GM20000 (cell line): ENCODE results near the gene SYTL3.

Experiments
- DNase-seq: peaks from one replicate; pipeline ENCODE4 v3.0.0; 2012; ENCODE audit warnings: low spot score
- TF ChIP-seq, protein P1 (sequence below): IDR thresholded peaks from 2 replicates; pipeline ENCODE4 v1.5.1; 2012; ENCODE audit warnings: mild to moderate bottlenecking, control low read depth; ENCODE audit errors: extremely low read depth, missing control alignments

Gene SYTL3

DNA sequence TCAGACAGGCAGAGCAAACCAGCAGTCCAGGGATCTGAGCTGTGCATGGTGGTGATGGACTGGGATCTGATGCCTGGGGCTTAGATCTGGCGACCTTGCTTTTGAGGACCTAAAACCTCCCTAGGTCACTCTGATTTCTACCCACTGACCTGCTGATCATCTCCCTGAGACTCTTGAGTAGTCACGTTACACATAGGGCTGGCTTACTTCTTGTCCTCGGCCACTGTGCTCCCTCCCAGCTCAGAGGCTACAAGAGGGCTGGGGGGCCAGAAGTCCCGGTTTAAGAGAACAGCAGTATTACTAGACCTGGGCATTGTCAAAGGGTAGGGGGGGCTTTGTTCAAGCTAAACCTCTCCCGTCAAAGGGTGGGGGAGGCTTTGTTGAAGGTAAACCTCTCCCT is 10.8 kb upstream of the SYTL3 start:
- DNase-seq, result no peak
- TF ChIP-seq, protein P1, sequence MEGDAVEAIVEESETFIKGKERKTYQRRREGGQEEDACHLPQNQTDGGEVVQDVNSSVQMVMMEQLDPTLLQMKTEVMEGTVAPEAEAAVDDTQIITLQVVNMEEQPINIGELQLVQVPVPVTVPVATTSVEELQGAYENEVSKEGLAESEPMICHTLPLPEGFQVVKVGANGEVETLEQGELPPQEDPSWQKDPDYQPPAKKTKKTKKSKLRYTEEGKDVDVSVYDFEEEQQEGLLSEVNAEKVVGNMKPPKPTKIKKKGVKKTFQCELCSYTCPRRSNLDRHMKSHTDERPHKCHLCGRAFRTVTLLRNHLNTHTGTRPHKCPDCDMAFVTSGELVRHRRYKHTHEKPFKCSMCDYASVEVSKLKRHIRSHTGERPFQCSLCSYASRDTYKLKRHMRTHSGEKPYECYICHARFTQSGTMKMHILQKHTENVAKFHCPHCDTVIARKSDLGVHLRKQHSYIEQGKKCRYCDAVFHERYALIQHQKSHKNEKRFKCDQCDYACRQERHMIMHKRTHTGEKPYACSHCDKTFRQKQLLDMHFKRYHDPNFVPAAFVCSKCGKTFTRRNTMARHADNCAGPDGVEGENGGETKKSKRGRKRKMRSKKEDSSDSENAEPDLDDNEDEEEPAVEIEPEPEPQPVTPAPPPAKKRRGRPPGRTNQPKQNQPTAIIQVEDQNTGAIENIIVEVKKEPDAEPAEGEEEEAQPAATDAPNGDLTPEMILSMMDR, result no peak

DNA sequence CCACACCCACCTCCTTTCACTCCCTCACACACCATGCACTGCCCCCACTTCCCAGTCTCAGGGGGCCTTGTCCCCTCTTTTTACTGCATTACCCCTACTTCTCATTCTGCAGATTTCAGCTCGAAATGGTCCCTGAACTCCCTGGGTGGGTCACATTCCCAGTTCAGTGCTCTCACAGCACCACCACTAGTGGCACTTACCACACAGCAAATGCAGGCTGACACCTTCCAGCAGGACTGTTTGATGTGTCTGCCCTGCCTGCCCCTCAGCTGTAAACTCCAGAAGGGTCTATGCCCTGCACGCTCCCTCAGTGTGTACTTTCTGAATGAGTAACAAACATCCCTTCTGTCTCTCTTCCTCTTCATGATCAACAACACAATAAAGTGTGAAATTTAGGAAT is 9.3 kb upstream of the SYTL3 start:
- no peak for DNase-seq
- TF ChIP-seq, protein P1, result no peak

DNA sequence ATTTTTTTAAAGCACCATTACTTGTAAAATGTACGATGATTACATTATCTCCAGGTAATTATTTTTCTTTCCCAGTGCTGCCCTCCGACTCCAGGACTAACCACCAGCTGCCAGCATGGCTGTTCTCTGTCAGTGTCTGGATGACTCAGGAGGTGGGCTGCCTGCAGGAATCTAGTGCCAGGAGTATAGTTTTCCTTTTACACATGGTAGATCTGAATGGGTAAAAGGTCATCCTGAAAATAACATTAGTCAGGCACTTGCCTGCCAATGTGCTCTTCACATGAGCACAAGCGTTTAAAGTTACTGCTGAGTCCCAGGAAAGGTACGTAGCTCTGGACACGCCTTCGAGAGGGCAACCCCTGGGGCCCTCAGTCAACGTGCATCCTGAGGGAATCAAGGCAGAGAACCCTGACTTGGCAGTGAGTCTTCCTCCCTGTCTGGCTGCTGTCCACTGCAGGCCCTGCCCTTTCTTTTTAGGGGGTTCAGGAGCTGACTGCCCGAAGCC is 7.7 kb upstream of the SYTL3 start:
- TF ChIP-seq, protein P1, result no peak
- DNase-seq, result no peak

DNA sequence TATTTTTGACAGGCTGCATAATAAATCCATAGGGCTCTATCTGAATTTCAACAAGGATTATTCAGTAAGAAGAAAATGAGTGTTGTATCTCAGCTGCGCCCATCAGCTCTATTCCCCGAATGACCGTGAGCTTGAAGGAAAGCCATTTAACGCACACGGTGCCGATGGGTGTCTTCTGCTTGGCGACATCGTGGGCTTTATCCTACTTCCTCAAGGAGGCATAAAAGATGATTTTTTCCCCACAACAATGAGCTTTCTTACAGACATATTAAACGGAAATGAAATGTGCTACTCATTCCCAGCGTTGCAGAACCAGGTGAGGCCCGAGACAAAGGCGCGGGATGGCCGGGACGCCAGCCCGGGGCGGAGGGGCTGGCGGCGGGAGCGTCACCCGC is 6.0 kb upstream of the SYTL3 start:
- TF ChIP-seq, protein P1, result no peak
- no peak for DNase-seq

DNA sequence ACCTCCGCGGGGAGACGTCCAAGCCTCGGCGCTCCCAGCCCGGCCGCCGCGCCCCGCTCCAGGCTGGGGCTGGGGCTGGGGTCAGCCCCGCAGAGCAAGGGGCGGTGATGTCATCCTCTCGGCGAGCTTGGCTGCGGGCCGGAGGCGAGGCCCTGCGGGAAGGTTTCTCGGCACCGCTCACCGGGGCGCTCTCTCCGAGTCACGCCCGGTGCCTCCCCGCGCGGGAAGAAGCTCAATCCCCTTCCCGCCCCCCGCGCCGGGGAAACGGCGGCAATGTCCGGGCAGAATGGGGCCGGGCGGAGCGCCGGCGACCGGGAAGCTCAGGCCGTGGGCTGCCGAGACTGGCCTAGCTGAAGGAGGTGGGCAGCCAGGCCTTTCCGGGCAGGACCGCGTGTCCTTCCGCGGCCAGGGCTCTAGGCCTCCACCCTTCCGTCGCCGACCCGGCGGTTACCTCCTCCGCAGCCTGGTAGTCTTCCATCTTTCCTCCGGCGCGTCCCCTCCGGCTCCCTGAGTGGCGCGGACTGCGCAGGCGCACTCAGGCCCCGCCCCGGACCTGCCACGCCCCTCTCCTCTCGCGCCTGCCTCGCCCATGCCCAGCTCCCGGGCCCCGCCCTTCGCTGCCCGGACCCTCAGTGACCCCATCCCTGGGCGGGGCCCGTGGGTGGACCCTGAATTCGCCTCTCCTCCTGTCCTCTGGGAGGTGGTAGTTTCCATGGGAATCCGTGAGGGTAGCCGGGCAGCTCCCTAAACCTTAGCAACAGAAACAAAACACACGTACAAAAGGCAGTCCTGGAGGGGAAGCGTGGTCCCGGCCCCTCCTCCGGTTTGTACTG is 5.4 kb upstream of the SYTL3 start, which contains the start of gene DYNLT1:
TSS of gene DYNLT1 (minus strand) at position 513 of the 833 bp plus-strand sequence. CDS start at position 478, 35 bp downstream.
- TF ChIP-seq, protein P1, result no peak
- peak; percentile 97 for DNase-seq

DNA sequence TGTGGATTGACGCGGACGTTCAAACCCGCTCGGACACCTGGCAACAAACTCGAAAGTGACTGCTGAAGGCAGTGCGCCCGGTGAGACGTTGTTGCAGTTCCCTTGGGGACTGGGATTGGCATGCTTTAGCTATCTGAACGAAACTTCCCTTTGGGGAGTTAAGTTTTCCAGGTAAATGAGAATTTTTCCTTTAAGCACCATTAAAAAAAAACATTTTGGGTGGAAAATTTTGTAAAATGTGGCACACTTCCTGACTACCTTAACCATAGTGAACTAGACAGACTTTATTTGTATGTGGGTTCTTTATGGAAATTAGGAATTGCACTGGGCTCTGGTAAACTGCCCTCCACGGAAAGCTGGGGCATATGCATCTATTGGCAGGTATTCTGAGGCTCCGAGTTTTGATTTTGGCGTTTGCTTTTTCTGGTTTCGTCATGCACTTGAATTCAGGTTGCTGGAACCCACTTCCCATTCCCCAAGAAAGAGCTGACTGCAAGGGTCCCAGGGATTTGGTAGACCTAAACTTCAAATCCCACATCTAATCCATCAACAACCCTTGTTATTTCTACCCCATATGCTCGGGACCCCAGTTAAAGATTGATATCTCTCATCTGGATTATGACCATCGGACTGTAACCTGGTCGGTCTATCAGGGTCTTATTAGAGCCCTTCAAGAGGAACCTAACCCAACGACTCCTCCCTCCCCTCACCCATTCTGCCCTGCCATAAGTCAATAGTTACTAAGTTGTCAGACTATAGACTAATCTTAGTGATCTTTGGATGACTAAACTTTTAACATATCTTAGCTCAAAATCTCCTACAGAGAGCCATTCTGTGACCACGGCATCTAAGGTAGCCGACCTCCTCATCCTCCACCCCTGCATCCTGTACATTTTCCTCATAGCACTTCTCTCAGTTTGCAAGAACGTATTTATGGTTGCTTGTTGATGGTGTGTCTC is 4.5 kb upstream of the SYTL3 start:
- DNase-seq, result no peak
- TF ChIP-seq, protein P1, result no peak
